T-helper 17 cell (primary cell): ENCODE results near the gene LCNL1. TPM values are rescaled to one million over a fixed set of nuclear protein-coding genes. Genes with fewer than 3 reads are reported as not detected.
A peak's percentile ranks its signal among the peaks of the same experiment; 100 is the strongest.

Experiments used
- ATAC-seq: fragments of 150-1000 bp; cut with Tn5 transposase; 2 replicates; pipeline ENCODE4 v1.10.0; 2021; ENCODE audit warnings: mild to moderate bottlenecking, moderate library complexity
- DNase-seq, 3 donors: peaks; one replicate each; pipeline versions ENCODE4 v3.0.0 to v3.0.0-alpha.2; 2020 to 2021
- H3K9me3 ChIP-seq: one replicate; pipeline ENCODE4 v1.7.0; 2013; ENCODE audit warnings: low read length, mild to moderate bottlenecking; ENCODE audit not compliant: control insufficient read depth, poor library complexity, severe bottlenecking
- H3K27ac Mint-ChIP-seq: one replicate; pipeline ENCODE4 v1.8.0; 2022; ENCODE audit warnings: mild to moderate bottlenecking, moderate library complexity, mixed read lengths
- H3K27me3 Mint-ChIP-seq: one replicate; pipeline ENCODE4 v1.8.0; 2022; ENCODE audit warnings: mixed read lengths
- H3K36me3 Mint-ChIP-seq: one replicate; pipeline ENCODE4 v1.8.0; 2022; ENCODE audit warnings: low read depth, mixed read lengths
- H3K4me1 Mint-ChIP-seq: one replicate; pipeline ENCODE4 v1.8.0; 2022; ENCODE audit warnings: mild to moderate bottlenecking, mixed read lengths
- H3K4me3 Mint-ChIP-seq: one replicate; pipeline ENCODE4 v1.8.0; 2022; ENCODE audit warnings: mild to moderate bottlenecking, moderate library complexity, mixed read lengths
- total RNA-seq, 4 donors: library from RNA in 2 of 4; stranded (reverse) in 2 of 4; gene quantifications; one replicate each; pipeline ENCODE4 v1.2.3 and lab custom pipeline; 2022 to 2026

The LCNL1 gene
- total RNA-seq, 2 donors from 2014 or later, result 0.96 to 2.9 TPM

DNA sequence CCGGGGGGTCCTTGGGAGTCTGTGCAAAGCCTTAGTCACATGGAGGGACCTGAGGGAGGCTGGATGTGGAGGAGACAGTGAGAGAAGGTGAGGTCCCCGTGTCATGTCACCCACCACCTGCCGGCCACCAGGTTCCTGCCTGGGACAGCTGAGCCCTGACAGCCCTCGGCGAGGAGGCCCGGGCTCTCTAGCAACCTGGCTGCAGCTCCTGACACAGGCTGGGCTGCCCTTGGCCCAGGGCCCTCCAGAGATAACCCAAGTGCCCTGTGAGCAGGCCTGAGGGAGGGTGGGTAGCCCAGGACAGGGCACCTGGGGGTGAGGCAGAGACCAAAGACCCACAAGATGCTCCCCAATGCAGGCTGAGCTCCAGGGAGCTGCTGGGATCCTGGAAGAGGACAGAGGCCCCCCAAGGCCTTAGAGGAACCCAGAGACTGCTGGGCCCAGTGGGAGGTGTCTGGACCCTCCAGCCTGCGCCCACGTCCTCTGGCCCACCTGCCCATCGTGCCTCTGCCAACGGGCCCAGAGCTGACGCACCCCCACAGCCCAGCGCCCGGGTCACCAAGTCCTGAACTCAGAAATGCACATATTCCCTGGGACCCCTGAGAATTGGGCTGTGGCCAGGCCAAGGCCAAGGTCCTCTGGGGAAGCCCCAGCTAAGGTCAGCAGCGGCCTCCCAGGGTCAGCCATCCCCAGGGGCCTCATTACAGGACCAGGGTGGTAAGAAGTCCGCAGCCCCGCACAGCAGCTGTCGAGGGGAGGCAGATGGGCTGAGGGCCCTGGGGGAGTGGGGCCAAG, 14.3 kb upstream of the LCNL1 start:
- no peaks in the 10 kb centered on the region for H3K27me3 Mint-ChIP-seq
- ATAC-seq (no peak), DNase-seq (no peak)
- H3K4me3 Mint-ChIP-seq, result no peak overlapping the region
- H3K4me1 Mint-ChIP-seq, result peaks cover 20% of the 10 kb centered on the region
- H3K27ac Mint-ChIP-seq, result no peak overlapping the region
- no peaks in the 10 kb centered on the region for H3K36me3 Mint-ChIP-seq
- no peaks in the 10 kb centered on the region for H3K9me3 ChIP-seq

GRCh38 chr9:136969150-136969549, 13.6 kb upstream of the LCNL1 start:
- no peaks in the 10 kb centered on the region for H3K27me3 Mint-ChIP-seq
- H3K4me1 Mint-ChIP-seq, result peaks cover 23% of the 10 kb centered on the region
- H3K4me3 Mint-ChIP-seq, result no peak overlapping the region
- ATAC-seq (no peak), DNase-seq (no peak)
- no peaks in the 10 kb centered on the region for H3K9me3 ChIP-seq
- no peak overlapping the region for H3K27ac Mint-ChIP-seq
- no peaks in the 10 kb centered on the region for H3K36me3 Mint-ChIP-seq

GRCh38 chr9:136969774-136970173, 13.0 kb upstream of the LCNL1 start:
- H3K27ac Mint-ChIP-seq, result no peak overlapping the region
- no peaks in the 10 kb centered on the region for H3K27me3 Mint-ChIP-seq
- no peaks in the 10 kb centered on the region for H3K9me3 ChIP-seq
- no peak for DNase-seq
- H3K4me1 Mint-ChIP-seq, result peaks cover 21% of the 10 kb centered on the region
- ATAC-seq, result no peak
- H3K36me3 Mint-ChIP-seq, result no peaks in the 10 kb centered on the region
- H3K4me3 Mint-ChIP-seq, result no peak overlapping the region

GRCh38 chr9:136970361-136970760, 12.4 kb upstream of the LCNL1 start:
- Mint-ChIP-seq H3K27ac (no peak overlapping the region), H3K4me1 (peaks cover 26% of the 10 kb centered on the region), H3K36me3 (no peaks in the 10 kb centered on the region), H3K4me3 (no peak overlapping the region), H3K27me3 (no peaks in the 10 kb centered on the region)
- no peak for ATAC-seq
- no peak for DNase-seq
- H3K9me3 ChIP-seq, result no peaks in the 10 kb centered on the region

DNA sequence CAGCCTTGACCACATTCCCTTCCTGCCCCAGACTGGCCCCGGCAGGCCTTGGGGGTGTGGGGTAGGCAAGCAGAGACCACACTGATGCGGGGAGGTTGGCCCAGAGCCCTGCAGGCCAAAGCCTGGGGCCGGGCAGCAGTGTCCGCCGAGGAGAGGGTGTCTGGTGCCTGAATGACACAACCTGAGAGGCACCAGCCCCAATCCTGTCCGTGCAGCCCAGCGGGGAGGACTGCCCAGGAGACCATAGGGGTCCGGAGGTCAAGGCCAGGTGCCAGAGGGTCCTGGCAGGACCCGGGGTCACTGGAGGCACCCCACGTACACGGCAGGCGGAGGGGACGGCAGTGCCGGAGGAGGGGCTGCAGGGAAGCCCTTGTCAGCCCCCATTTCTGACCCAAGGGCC, 11.0 kb upstream of the LCNL1 start:
- Mint-ChIP-seq H3K27ac (no peak overlapping the region), H3K27me3 (no peaks in the 10 kb centered on the region), H3K36me3 (no peaks in the 10 kb centered on the region), H3K4me1 (peaks cover 22% of the 10 kb centered on the region), H3K4me3 (no peak overlapping the region)
- H3K9me3 ChIP-seq, result no peaks in the 10 kb centered on the region
- no peak for ATAC-seq
- DNase-seq, result no peak

DNA sequence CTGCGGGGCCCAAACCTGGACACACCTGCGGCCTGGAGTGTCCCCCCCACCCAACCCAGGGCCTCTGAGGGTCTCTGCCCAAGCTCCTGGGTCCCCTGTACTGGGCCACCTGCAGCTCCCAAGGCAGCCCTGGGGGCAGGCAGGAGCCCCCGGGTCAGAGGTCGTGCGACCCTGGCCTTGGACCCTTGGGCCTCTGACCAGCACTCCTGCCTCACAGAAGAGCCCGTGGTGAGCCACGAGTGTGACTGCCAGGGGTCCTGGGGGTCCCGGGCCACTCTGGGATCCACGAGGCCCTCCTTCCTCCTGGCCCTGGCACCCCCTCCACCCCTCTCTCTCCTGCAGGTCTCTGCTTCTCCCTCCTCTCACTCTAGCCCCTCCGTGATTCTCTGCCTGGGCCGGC, 10.5 kb upstream of the LCNL1 start:
- Mint-ChIP-seq H3K4me3 (no peak overlapping the region), H3K27me3 (no peaks in the 10 kb centered on the region), H3K27ac (no peak overlapping the region), H3K36me3 (no peaks in the 10 kb centered on the region), H3K4me1 (peaks cover 20% of the 10 kb centered on the region)
- DNase-seq (no peak), ATAC-seq (no peak)
- no peaks in the 10 kb centered on the region for H3K9me3 ChIP-seq

GRCh38 chr9:136972743-136973142, 10.1 kb upstream of the LCNL1 start:
- Mint-ChIP-seq H3K4me3 (no peak overlapping the region), H3K4me1 (peaks cover 20% of the 10 kb centered on the region), H3K36me3 (no peaks in the 10 kb centered on the region), H3K27me3 (no peaks in the 10 kb centered on the region), H3K27ac (no peak overlapping the region)
- H3K9me3 ChIP-seq, result no peaks in the 10 kb centered on the region
- DNase-seq, result no peak
- no peak for ATAC-seq

- Mint-ChIP-seq H3K27ac (peak overlapping the region; percentile 74), H3K36me3 (no peaks in the 10 kb centered on the region), H3K4me3 (peak overlapping the region; percentile 86), H3K4me1 (peaks cover 20% of the 10 kb centered on the region), H3K27me3 (no peaks in the 10 kb centered on the region)
- ATAC-seq (no peak), DNase-seq (no peak)
- H3K9me3 ChIP-seq, result no peaks in the 10 kb centered on the region
Measured at GRCh38 chr9:136973618-136974617, 8.9 kb upstream of the LCNL1 start.

GRCh38 chr9:136974817-136975535, 7.8 kb upstream of the LCNL1 start:
- Mint-ChIP-seq H3K36me3 (no peaks in the 10 kb centered on the region), H3K27me3 (no peaks in the 10 kb centered on the region), H3K4me3 (peak overlapping the region; percentile 86), H3K27ac (peak overlapping the region; percentile 74), H3K4me1 (peaks cover 20% of the 10 kb centered on the region)
- ATAC-seq, result no peak
- no peak for DNase-seq
- H3K9me3 ChIP-seq, result no peaks in the 10 kb centered on the region

DNA sequence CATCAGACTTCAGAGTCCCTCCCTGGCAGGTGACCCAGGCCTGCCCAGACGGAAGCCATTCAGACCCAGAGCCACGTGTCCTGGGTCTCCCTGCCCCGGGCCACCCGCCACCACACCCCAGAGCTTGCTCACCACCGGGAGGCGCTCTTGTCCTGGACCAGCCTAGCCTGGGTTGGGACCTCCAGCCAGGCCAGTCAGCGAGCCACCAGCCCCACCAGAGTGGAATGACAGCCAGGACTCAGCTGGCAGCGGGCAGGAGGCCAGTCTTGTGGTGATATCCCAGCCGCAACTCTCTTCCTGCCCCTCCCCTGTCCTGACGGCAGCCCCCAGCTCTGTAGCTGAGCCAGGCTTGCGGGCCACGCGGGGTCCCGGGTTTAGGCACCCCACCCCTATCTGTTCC, 7.1 kb upstream of the LCNL1 start:
- Mint-ChIP-seq H3K4me1 (peaks cover 22% of the 10 kb centered on the region), H3K36me3 (no peaks in the 10 kb centered on the region), H3K27me3 (no peaks in the 10 kb centered on the region), H3K4me3 (peak overlapping the region; percentile 86), H3K27ac (peak overlapping the region; percentile 74)
- no peaks in the 10 kb centered on the region for H3K9me3 ChIP-seq
- no peak for ATAC-seq
- DNase-seq, result peak in 1 of 3 donors; percentile 39

GRCh38 chr9:136977223-136977622, 5.6 kb upstream of the LCNL1 start, which contains the start of gene PTGDS:
Gene PTGDS, plus strand, starts transcription at chr9:136977504. Its CDS starts 75 bp downstream, at chr9:136977579.
- ATAC-seq (no peak), DNase-seq (no peak)
- Mint-ChIP-seq H3K27ac (peak within 1 kb of the TSS; percentile 74), H3K4me1 (peaks cover 24% of the 10 kb centered on the region), H3K4me3 (peak within 1 kb of the TSS; percentile 86), H3K27me3 (no peaks in the 10 kb centered on the region), H3K36me3 (no peaks in the 10 kb centered on the region)
- H3K9me3 ChIP-seq, result no peaks in the 10 kb centered on the region

GRCh38 chr9:136977649-136978072, 5.1 kb upstream of the LCNL1 start:
- no peak overlapping the region for H3K27ac Mint-ChIP-seq
- ATAC-seq, result no peak
- no peak for DNase-seq
- no peaks in the 10 kb centered on the region for H3K9me3 ChIP-seq
- peaks cover 24% of the 10 kb centered on the region for H3K4me1 Mint-ChIP-seq
- H3K36me3 Mint-ChIP-seq, result no peaks in the 10 kb centered on the region
- H3K4me3 Mint-ChIP-seq, result peak overlapping the region; percentile 86
- H3K27me3 Mint-ChIP-seq, result no peaks in the 10 kb centered on the region
